ENCODE results near the gene SPINDOC. TPM values are rescaled to one million over a fixed set of nuclear protein-coding genes. Genes with fewer than 3 reads are reported as not detected.

Gene SPINDOC
- total RNA-seq, 2 donors from 2014 or later, result 96.1 to 103 TPM

DNA sequence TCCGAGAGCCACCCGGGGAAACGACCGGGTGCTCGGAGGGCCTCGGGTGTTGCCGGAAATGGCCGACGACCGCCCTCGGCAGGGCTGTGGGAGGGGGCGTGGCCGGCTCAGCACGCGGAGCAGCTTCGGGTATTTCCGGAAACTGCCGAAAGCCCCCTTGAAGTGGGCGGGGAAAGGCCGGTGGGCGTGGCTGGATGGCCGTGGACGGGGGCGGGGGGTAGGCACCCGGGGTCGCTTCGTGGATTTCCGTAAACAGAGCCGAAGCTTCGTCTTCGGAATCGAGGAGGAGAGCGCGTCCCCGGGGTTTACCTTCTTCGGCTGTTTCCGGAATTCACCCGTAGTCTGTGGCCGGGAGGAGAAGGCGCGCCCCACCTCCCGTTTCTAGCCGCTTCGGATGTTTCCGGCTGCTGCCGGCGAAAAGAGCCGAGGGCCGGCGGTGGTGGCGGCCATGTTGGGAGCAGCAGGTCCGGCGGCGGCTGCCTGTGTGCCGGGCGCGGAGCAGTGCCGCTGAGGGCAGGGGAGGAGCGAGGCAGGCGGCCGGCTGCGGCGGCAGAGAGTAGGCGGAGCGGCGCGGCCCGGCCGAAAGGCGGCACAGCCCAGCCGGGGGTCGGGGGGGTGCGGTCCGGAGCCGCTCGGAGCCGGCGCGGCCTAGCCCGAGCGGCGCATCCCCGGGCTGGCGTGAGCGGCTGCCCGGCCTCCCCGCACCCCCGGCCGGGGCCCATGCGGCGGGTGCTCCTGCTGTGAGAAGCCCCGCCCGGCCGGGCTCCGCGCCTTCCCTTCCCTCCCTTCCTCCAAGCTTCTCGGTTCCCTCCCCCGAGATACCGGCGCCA lies 25.6 kb downstream of the SPINDOC start, which contains the start of gene MARK2:
TSS of gene MARK2 (plus strand) at position 433 of the 830 bp plus-strand sequence. CDS start at position 830, 397 bp downstream.
- no peaks in the 10 kb centered on the region for H3K9me3 Mint-ChIP-seq
- peak within 1 kb of the TSS; percentile 85 for H3K4me3 ChIP-seq (ENCODE audit: low read length)
- peaks cover 5% of the 10 kb centered on the region for H3K4me1 ChIP-seq (ENCODE audit: control insufficient read depth, insufficient read depth, low read length)
- no peaks in the 10 kb centered on the region for H3K9me3 ChIP-seq (ENCODE audit: control insufficient read depth, low read length)
- DNase-seq, result peak; percentile 100
- WGBS, 2 experiments (ENCODE audit: insufficient coverage in 1 of 2, insufficient read length in 1 of 2), result 0 to 2% methylated on average over 18 to 100 of the region's 100 CpGs
- H3K36me3 Mint-ChIP-seq (ENCODE audit: low read depth), result peaks cover 2% of the 10 kb centered on the region
- peak within 1 kb of the TSS; percentile 86 for H3K27ac Mint-ChIP-seq
- no peaks in the 10 kb centered on the region for H3K27me3 Mint-ChIP-seq (ENCODE audit: insufficient read depth)
- no peaks in the 10 kb centered on the region for H3K27me3 ChIP-seq (ENCODE audit: control insufficient read depth, insufficient read depth, low read length, poor library complexity, severe bottlenecking)
- H3K4me3 Mint-ChIP-seq, result peak within 1 kb of the TSS; percentile 92
- H3K9ac ChIP-seq (ENCODE audit: extremely low read depth, low read length, poor library complexity, severe bottlenecking), result peak within 1 kb of the TSS; percentile 80
- peak within 1 kb of the TSS; percentile 21 for H3K27ac ChIP-seq (ENCODE audit: low read depth, low read length)
- peaks cover 16% of the 10 kb centered on the region for H3K36me3 ChIP-seq (ENCODE audit: control insufficient read depth, insufficient read depth, low read length)
- peaks cover 44% of the 10 kb centered on the region for H3K4me1 Mint-ChIP-seq
- TF ChIP-seq, protein P1, sequence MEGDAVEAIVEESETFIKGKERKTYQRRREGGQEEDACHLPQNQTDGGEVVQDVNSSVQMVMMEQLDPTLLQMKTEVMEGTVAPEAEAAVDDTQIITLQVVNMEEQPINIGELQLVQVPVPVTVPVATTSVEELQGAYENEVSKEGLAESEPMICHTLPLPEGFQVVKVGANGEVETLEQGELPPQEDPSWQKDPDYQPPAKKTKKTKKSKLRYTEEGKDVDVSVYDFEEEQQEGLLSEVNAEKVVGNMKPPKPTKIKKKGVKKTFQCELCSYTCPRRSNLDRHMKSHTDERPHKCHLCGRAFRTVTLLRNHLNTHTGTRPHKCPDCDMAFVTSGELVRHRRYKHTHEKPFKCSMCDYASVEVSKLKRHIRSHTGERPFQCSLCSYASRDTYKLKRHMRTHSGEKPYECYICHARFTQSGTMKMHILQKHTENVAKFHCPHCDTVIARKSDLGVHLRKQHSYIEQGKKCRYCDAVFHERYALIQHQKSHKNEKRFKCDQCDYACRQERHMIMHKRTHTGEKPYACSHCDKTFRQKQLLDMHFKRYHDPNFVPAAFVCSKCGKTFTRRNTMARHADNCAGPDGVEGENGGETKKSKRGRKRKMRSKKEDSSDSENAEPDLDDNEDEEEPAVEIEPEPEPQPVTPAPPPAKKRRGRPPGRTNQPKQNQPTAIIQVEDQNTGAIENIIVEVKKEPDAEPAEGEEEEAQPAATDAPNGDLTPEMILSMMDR (conservative IDR thresholded peaks at IDR 0.05), result no peak

GRCh38 chr11:63839508-63840355 lies 26.5 kb downstream of the SPINDOC start:
- WGBS, 2 experiments (ENCODE audit: insufficient coverage in 1 of 2, insufficient read length in 1 of 2), result 1 to 2% methylated on average over 26 to 40 of the region's 40 CpGs
- H3K9me3 Mint-ChIP-seq, result no peaks in the 10 kb centered on the region
- H3K9ac ChIP-seq (ENCODE audit: extremely low read depth, low read length, poor library complexity, severe bottlenecking), result peak overlapping the region; percentile 80
- peak overlapping the region; percentile 21 for H3K27ac ChIP-seq (ENCODE audit: low read depth, low read length)
- no peaks in the 10 kb centered on the region for H3K9me3 ChIP-seq (ENCODE audit: control insufficient read depth, low read length)
- H3K36me3 Mint-ChIP-seq (ENCODE audit: low read depth), result peaks cover 6% of the 10 kb centered on the region
- H3K27me3 ChIP-seq (ENCODE audit: control insufficient read depth, insufficient read depth, low read length, poor library complexity, severe bottlenecking), result no peaks in the 10 kb centered on the region
- peaks cover 21% of the 10 kb centered on the region for H3K36me3 ChIP-seq (ENCODE audit: control insufficient read depth, insufficient read depth, low read length)
- H3K27ac Mint-ChIP-seq, result peak overlapping the region; percentile 86
- H3K4me1 ChIP-seq (ENCODE audit: control insufficient read depth, insufficient read depth, low read length), result peaks cover 5% of the 10 kb centered on the region
- H3K4me1 Mint-ChIP-seq, result peaks cover 47% of the 10 kb centered on the region
- peak overlapping the region; percentile 85 for H3K4me3 ChIP-seq (ENCODE audit: low read length)
- TF ChIP-seq, protein P1 (conservative IDR thresholded peaks at IDR 0.05), result no peak
- H3K27me3 Mint-ChIP-seq (ENCODE audit: insufficient read depth), result no peaks in the 10 kb centered on the region
- H3K4me3 Mint-ChIP-seq, result peak overlapping the region; percentile 92
- DNase-seq, result no peak

- H3K4me1 ChIP-seq (ENCODE audit: control insufficient read depth, insufficient read depth, low read length), result peaks cover 5% of the 10 kb centered on the region
- H3K27ac Mint-ChIP-seq, result peak overlapping the region; percentile 86
These were observed 27.3 kb downstream of the SPINDOC start for GRCh38 chr11:63840356-63841060.

More at GRCh38 chr11:63840356-63841060, 27.3 kb downstream of the SPINDOC start:
- peak overlapping the region; percentile 85 for H3K4me3 ChIP-seq (ENCODE audit: low read length)
- no peaks in the 10 kb centered on the region for H3K9me3 ChIP-seq (ENCODE audit: control insufficient read depth, low read length)
- no peak for DNase-seq
- peaks cover 6% of the 10 kb centered on the region for H3K36me3 Mint-ChIP-seq (ENCODE audit: low read depth)
- H3K4me3 Mint-ChIP-seq, result peak overlapping the region; percentile 92
- H3K9ac ChIP-seq (ENCODE audit: extremely low read depth, low read length, poor library complexity, severe bottlenecking), result peak overlapping the region; percentile 80
- H3K36me3 ChIP-seq (ENCODE audit: control insufficient read depth, insufficient read depth, low read length), result peaks cover 23% of the 10 kb centered on the region
- no peaks in the 10 kb centered on the region for H3K27me3 Mint-ChIP-seq (ENCODE audit: insufficient read depth)
- H3K9me3 Mint-ChIP-seq, result no peaks in the 10 kb centered on the region
- H3K4me1 Mint-ChIP-seq, result peaks cover 54% of the 10 kb centered on the region
- H3K27me3 ChIP-seq (ENCODE audit: control insufficient read depth, insufficient read depth, low read length, poor library complexity, severe bottlenecking), result no peaks in the 10 kb centered on the region
- WGBS, 2 experiments (ENCODE audit: insufficient coverage in 1 of 2, insufficient read length in 1 of 2), result 17 to 20% methylated on average over 13 of the region's 13 CpGs
- no peak overlapping the region for H3K27ac ChIP-seq (ENCODE audit: low read depth, low read length)
- TF ChIP-seq, protein P1 (conservative IDR thresholded peaks at IDR 0.05), result no peak
